Activated CD4-positive, alpha-beta T cell treated with anti-CD3 and anti-CD28 coated beads, Interleukin-2, Interleukin-4, amounts not matched to agents 100 ng/mL and 50 ng/mL, durations not matched to agents 16 hours and 8 hours (primary cell): ENCODE results near the gene PTGIS.

ENCODE experiments used
- DNase-seq: peaks from one replicate; pipeline ENCODE4 v3.0.0-alpha.2; 2020; ENCODE audit warnings: low spot score

Gene PTGIS

DNA sequence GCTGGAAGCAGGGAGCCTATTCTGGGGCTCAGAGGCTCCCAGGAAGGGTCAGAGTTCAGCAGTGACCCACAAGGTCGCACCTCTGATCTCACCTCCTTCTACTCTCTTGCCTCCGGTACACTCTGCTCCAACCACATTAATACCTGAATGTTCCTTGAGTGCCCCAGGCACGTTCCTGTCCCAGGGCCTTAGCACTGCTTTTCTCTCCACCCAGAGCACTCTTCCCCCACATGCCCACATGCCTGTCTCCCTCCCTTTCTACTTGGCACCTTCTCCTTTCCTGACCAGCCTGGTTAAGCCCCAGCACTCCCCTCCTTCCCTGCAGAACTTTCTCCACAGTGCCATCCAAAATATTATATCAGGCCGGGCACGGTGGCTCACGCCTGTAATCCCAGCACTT lies 98.9 kb downstream of the PTGIS start:
- DNase-seq, result no peak

DNA sequence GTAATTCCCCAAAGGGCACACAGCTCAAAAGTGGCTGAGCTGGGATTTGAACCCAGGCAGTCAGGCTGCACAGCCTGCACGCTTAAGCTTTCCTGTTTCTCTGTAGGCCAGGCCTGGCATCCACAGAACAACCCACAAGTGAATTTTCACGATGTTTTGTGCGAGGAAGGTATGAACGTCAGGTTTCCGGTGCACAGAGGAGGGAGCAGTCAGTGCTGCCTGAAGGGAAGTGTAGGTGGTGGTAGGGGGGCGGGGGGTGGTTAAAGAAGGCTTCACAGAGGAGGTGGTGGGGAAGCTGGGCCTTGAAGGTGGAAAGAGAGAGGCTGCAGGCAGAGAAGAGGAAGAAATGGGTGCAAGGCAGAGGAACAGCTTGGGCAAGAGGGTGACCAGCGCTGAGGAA lies 99.5 kb downstream of the PTGIS start:
- DNase-seq, result no peak

DNA sequence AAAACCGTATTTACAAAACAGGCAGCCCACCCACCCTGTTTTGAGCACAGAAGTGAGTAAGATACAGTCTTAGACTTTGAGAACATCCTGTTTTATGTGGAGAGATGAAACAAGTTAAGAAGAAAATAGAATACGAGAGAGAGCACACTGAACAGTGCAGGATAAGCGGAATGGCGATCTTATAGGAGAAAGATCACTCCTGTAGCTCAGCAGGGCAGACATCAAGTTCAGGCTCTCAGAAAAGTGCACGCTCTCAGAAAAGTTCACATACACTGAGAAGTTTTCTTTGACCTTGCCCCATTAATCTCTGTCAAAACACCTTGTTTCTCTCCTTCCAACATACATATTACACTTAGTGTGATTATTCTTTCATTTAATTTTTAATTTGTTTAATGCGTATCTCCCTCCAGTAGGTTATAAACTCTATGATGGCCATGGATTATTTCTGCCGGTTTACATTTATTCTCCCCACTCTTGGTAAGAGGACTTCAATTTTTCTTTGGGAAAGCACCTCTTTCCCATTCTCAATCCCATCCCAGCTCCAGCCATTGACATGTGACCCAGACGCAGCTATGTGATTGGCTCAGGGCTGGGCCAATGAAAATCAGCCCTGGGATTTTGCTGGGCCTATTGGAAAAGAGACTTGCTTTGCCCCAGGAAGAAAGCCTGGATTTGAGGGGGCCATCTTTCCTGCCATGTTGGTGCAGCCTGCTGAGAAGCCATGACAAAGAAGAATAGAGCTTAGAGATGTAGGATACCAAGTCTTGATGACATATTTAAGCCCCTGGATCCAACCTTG lies 101.6 kb downstream of the PTGIS start:
- DNase-seq, result no peak

DNA sequence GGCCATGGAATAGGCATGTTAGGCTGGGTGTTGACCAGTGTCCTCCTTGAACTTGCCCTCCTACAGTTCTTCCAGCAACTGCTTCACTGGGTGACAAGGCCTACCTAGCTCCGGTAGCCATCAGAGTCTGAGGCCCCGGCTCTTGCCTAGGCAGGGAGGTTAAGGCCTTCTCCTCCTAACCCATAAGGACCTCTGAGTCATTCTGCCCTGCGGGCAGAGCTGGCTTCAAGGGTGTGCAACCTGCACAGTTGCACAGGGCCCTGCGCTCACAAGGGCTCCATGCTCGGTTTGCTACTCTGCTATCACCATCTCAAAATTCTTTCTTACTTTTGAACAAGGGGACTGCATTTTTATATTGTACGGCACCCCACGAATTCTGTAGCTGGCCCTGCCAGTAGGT lies 103.4 kb downstream of the PTGIS start:
- DNase-seq, result no peak

DNA sequence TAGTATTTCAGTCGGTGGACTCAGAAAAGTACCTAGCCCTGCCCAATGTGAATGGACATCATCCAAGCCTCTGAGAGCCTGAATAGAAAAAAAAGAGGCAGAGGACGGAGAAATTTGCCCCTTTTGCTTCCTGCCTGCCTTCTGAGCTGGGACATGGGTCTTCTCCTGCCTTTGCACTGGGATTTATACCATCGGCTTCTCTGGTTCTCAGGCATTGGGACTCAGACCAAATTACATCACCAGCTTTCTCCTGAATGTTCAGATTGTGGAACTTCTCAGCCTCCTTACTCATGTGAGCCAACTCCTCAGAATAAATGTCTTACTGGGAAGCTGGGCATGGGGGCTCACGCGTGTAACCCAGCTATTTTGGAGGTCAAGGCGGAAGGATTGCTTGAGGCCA lies 105.3 kb downstream of the PTGIS start:
- no peak for DNase-seq

DNA sequence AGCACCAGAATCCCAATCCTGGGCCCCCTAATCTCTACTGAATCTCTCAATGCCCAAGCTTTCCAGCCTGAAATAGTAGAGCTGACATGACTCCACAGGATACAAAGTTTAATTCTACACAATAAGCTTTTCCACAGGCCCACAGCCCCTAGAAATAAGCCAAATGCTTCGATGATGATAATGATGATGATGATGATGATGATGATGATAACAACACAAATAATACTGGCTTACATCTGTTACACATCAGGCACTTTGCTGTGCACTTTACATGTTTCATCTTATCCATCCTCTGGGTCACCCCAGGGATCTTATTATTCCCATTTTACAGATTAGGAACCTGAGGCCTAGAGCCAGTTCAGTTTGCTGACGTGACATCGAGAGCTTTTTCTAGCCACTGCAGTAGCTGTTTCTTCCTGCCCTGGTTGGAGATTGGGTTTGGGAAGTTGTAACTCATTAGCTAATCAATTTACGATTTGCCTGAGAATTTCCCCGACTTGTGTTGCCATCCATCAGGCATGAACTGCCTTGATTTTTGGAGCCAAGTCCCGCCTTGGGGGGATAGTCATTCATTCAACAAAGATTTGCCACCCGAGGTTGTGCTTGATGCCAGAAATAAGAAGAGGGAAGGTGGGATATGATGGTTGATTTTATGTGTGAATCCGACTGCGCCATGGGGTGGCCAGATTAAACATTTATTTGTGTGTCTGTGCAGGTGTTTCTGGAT lies 105.9 kb downstream of the PTGIS start:
- no peak for DNase-seq

DNA sequence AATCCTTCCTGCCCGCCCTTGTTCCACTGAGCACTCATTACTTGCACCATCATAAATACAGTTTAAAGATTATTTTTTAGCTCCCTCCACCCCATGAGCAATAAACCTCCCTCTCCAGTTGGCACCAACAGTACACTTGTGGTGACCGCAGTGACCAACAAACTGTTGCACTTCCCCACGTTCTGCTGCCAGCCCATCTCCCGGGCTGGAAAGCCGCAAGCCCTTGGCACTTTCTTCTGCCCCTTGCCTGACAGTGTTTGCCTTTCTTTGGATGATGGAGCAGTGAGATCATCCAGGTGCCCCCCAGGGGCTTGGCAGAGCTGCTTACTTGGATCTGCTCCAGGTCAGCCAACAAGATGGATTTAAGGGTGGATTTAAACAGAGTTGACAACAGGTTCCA lies 107.0 kb downstream of the PTGIS start:
- no peak for DNase-seq

- no peak for DNase-seq
Measured at GRCh38 chr20:49460131-49460530, 107.8 kb downstream of the PTGIS start.

DNA sequence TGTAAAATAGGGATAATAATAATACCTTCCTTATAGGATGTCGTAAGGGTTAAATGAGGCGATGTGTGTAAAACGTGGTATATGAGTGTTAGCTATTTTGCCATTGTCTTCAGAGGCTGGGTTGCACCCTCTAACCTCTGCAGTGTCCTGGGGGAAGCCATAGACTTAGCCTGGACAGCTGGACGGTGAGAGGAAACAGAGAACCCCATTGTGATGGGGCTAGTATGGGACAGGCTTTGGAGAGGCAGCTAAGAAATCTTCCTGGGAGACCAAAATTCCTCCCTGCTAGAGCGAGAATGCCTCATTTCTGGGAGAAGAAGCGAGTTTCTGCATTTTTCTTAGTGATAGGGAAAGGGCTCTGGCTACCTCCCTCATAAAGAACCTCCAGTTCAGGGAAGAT lies 108.3 kb downstream of the PTGIS start:
- DNase-seq, result no peak

GRCh38 chr20:49457444-49457843 lies 110.5 kb downstream of the PTGIS start:
- DNase-seq, result no peak

- no peak for DNase-seq
Measured at GRCh38 chr20:49456646-49457045, 111.3 kb downstream of the PTGIS start.

DNA sequence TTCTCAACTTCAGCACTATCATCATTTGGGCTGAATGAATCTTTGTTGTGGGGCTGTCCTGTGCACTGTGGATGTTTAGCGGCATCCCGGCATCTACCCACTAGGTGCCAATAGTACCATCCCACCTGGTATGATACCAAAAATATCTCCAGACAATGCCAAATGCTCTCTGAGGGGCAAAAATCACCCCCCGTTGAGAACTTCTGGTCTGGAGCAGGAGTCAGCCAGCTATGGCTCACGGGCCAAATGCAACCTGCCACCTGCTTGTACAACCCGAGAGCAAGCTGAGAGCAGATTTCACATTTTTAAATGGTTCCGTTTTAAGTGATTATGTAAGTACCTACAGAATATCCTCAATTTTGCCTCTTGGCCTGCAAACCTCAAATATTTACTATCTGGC lies 112.2 kb downstream of the PTGIS start:
- DNase-seq, result no peak
